Fibroblast of lung (primary cell): ENCODE data around the gene GOLGA5. TPM values are rescaled to one million over a fixed set of nuclear protein-coding genes. Genes with fewer than 3 reads are reported as not detected.
"Not testable (repeated sequence)": the region's sequence is repeated elsewhere in the genome, so short reads cannot be mapped to it uniquely, and the experiment has no call there.

ENCODE experiments used
- DNase-seq, 2 donors: peaks; one replicate each; pipeline versions ENCODE4 v3.0.0 to v3.0.0-alpha.2; 2010; ENCODE audit warnings: low read depth in 2 of 2
- H2AFZ ChIP-seq: 2 replicates; pipeline ENCODE4 v1.5.1; 2012; ENCODE audit warnings: low read length, control low read depth, inconsistent platforms
- H3K27ac ChIP-seq: 2 replicates; pipeline ENCODE4 v1.5.1; 2011; ENCODE audit warnings: low read length, control low read depth; ENCODE audit not compliant: insufficient read depth
- H3K27me3 ChIP-seq: 2 replicates; pipeline ENCODE4 v1.5.1; 2011; ENCODE audit warnings: mild to moderate bottlenecking, low read length; ENCODE audit not compliant: control insufficient read depth, insufficient read depth
- H3K36me3 ChIP-seq: 2 replicates; pipeline ENCODE4 v1.5.1; 2011; ENCODE audit warnings: low read length; ENCODE audit not compliant: control insufficient read depth, insufficient read depth
- H3K4me1 ChIP-seq: 2 replicates; pipeline ENCODE4 v1.5.1; 2011; ENCODE audit warnings: low read length; ENCODE audit not compliant: control insufficient read depth, insufficient read depth; ENCODE audit errors: extremely low read depth
- H3K4me2 ChIP-seq: 2 replicates; pipeline ENCODE4 v1.5.1; 2011; ENCODE audit warnings: low read length, control low read depth; ENCODE audit not compliant: insufficient read depth; ENCODE audit errors: extremely low read depth
- H3K4me3 ChIP-seq, 4 experiments: fragments of 200-600 bp in 1 of 4; sonication (generic) in 1 of 4; replicated peaks in 1 of 4; 2 replicates each; pipeline ENCODE4 v1.5.1; 2011 to 2016; ENCODE audit warnings: low read length in 4 of 4, low read depth in 3 of 4, mild to moderate bottlenecking in 3 of 4, control low read depth in 2 of 4, inconsistent platforms in 1 of 4, mixed read lengths in 1 of 4; ENCODE audit not compliant: insufficient read depth in 1 of 4; ENCODE audit errors: control extremely low read depth in 1 of 4
- H3K79me2 ChIP-seq: 2 replicates; pipeline ENCODE4 v1.5.1; 2012; ENCODE audit warnings: mild to moderate bottlenecking, low read length, inconsistent platforms; ENCODE audit not compliant: control insufficient read depth, insufficient read depth
- H3K9ac ChIP-seq: 2 replicates; pipeline ENCODE4 v1.5.1; 2011; ENCODE audit warnings: mild to moderate bottlenecking, low read length, control low read depth; ENCODE audit not compliant: insufficient read depth
- H3K9me3 ChIP-seq: 2 replicates; pipeline ENCODE4 v1.5.1; 2012; ENCODE audit warnings: low read depth, low read length; ENCODE audit not compliant: control insufficient read depth, insufficient read depth
- H4K20me1 ChIP-seq: 2 replicates; pipeline ENCODE4 v1.5.1; 2011; ENCODE audit warnings: low read length; ENCODE audit not compliant: control insufficient read depth, insufficient read depth; ENCODE audit errors: extremely low read depth
- CTCF ChIP-seq, 2 donors: IDR thresholded peaks in 1 of 2; conservative IDR thresholded peaks in 1 of 2; 1 replicate in 1 of 2; 2 replicates in 1 of 2; pipeline ENCODE4 v1.5.1; 2011 to 2012; ENCODE audit warnings: low read length in 2 of 2, control low read depth in 1 of 2, inconsistent platforms in 1 of 2, low read depth in 1 of 2, mild to moderate bottlenecking in 1 of 2
- EZH2 ChIP-seq: IDR thresholded peaks from 2 replicates; pipeline ENCODE4 v1.5.1; 2012; ENCODE audit warnings: low read length, control low read depth, mild to moderate bottlenecking; ENCODE audit errors: missing control alignments
- polyA plus RNA-seq, 2 donors: library from polyadenylated mRNA; depleted of rRNA in 1 of 2; stranded (reverse) in 1 of 2; unstranded in 1 of 2; fragments of >200 nt; gene quantifications; 2 replicates each; pipeline ENCODE4 v1.2.1, GENCODE V29; 2011 to 2012; ENCODE audit warnings: missing spikeins in 1 of 2
- total RNA-seq: library from RNA; depleted of rRNA; stranded (reverse); fragments of >200 nt; gene quantifications from 2 replicates; pipeline ENCODE4 v1.2.1, GENCODE V29; 2014

Gene GOLGA5
- total and polyA plus RNA-seq, 2 donors (not counting 1 experiment from before 2014, with no cell fraction given): 46.9 to 71.1 TPM

- Histone ChIP-seq H4K20me1 (no peaks in the 10 kb centered on the region), H3K4me2 (no peak overlapping the region), H3K79me2 (no peaks in the 10 kb centered on the region), H3K36me3 (no peaks in the 10 kb centered on the region), H3K9ac (no peak overlapping the region), H3K4me3 (no peak overlapping the region), H2AFZ (no peak overlapping the region), H3K27ac (no peak overlapping the region), H3K27me3 (no peaks in the 10 kb centered on the region), H3K4me1 (no peaks in the 10 kb centered on the region), H3K9me3 (no peaks in the 10 kb centered on the region)
- DNase-seq: peak in 1 of 2 donors; percentile 34
- TF ChIP-seq EZH2: no peak
- TF ChIP-seq CTCF (conservative IDR thresholded peaks at IDR 0.05 in 1 of 2, IDR thresholded peaks at IDR 0.05 in 1 of 2; ENCODE audit: low read depth in 1 of 2, low read length in 2 of 2): no peak
Observed at GRCh38 chr14:92850492-92850891, 56.4 kb downstream of the GOLGA5 start.

GRCh38 chr14:92853136-92853535, 59.0 kb downstream of the GOLGA5 start:
- not testable (repeated sequence) for H2AFZ ChIP-seq, H4K20me1 ChIP-seq, H3K9ac ChIP-seq

DNA sequence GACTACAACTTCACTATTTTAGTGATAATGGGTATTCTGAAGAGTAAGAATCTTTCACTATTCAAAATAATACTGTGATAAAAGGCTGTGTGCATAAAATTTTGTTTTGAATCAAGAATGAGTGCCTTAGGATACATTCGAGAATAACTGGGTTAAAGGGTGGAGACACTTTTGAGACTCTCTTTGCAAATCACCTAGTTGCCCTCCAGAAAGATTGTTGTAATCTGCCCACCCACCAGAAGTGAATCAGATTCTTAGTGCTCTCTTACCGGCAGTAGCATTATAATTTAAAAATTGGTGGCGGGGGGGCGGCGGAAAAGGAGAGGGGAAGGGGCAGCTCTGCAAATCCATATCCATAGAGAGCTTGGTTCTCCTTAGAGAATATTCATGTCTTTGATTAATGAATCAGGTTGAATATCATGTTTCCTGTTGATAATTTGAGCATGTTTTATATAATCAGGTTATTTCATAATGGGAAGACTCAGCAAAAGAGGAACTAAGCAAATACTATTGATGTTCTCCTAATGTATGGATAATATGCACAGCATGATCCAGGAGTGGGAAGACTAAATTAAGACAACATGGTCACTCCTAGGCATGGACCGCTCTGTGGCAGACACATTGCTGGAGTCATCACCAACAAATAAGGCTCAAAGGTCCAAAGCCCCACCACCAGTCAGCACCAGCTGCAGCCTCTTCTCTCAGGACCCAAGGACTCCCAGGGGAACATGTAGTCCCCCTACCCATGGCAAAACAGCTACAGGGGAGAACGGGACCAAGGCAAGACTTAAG, 66.1 kb downstream of the GOLGA5 start:
- Histone ChIP-seq H3K27ac (no peak overlapping the region), H2AFZ (no peak overlapping the region), H4K20me1 (no peaks in the 10 kb centered on the region), H3K4me2 (no peak overlapping the region), H3K36me3 (no peaks in the 10 kb centered on the region), H3K9me3 (no peaks in the 10 kb centered on the region), H3K79me2 (no peaks in the 10 kb centered on the region), H3K27me3 (no peaks in the 10 kb centered on the region), H3K9ac (no peak overlapping the region), H3K4me3 (no peak overlapping the region), H3K4me1 (no peaks in the 10 kb centered on the region)
- no peak for DNase-seq
- no peak for TF ChIP-seq CTCF (conservative IDR thresholded peaks at IDR 0.05 in 1 of 2, IDR thresholded peaks at IDR 0.05 in 1 of 2; ENCODE audit: low read depth in 1 of 2, low read length in 2 of 2)
- TF ChIP-seq EZH2: no peak

More at GRCh38 chr14:92853136-92853535, 59.0 kb downstream of the GOLGA5 start:
- H3K4me2 ChIP-seq, H3K4me3 ChIP-seq, H3K4me1 ChIP-seq, H3K36me3 ChIP-seq, H3K27ac ChIP-seq, H3K79me2 ChIP-seq, H3K27me3 ChIP-seq, H3K9me3 ChIP-seq, DNase-seq: not testable (repeated sequence)
